HG03521 (cell line): Measurements from ENCODE around the gene HEG1.

Experiments used
- ATAC-seq: cut with Tn5 transposase; IDR thresholded peaks from one replicate; pipeline ENCODE4 v1.9.1; 2021; ENCODE audit warnings: mild to moderate bottlenecking, moderate library complexity; ENCODE audit not compliant: unreplicated experiment

HEG1 gene

GRCh38 chr3:125069968-125070745, 14.4 kb upstream of the HEG1 start:
- ATAC-seq = no peak

DNA sequence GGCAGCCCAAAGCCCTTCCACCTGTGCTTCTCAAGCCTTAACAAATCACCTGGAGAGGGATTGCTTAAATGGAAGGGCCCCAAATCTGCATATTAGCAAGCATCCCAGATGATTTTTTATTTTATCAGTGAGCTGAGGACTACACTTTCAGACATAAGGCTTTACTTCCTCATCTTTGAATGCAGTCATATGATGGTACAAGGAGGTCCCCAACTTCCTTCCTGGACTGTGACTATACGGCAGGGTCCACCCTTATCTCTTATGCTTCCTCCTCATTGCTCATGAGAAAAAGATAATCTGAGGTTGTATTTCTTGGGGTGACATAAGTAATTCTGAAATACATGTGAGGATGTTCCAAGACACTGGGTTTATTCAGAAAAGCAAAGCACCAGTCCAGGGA, 13.7 kb upstream of the HEG1 start:
- no peak for ATAC-seq

- no peak for ATAC-seq
Observed at GRCh38 chr3:125068265-125068664, 12.5 kb upstream of the HEG1 start.

- ATAC-seq = no peak
Observed at GRCh38 chr3:125067225-125067624, 11.4 kb upstream of the HEG1 start.

GRCh38 chr3:125062904-125063618, 7.3 kb upstream of the HEG1 start:
- ATAC-seq = no peak

- ATAC-seq = no peak
Observed at GRCh38 chr3:125061646-125062045, 5.8 kb upstream of the HEG1 start.

- ATAC-seq = no peak
Observed at GRCh38 chr3:125061170-125061569, 5.4 kb upstream of the HEG1 start.

DNA sequence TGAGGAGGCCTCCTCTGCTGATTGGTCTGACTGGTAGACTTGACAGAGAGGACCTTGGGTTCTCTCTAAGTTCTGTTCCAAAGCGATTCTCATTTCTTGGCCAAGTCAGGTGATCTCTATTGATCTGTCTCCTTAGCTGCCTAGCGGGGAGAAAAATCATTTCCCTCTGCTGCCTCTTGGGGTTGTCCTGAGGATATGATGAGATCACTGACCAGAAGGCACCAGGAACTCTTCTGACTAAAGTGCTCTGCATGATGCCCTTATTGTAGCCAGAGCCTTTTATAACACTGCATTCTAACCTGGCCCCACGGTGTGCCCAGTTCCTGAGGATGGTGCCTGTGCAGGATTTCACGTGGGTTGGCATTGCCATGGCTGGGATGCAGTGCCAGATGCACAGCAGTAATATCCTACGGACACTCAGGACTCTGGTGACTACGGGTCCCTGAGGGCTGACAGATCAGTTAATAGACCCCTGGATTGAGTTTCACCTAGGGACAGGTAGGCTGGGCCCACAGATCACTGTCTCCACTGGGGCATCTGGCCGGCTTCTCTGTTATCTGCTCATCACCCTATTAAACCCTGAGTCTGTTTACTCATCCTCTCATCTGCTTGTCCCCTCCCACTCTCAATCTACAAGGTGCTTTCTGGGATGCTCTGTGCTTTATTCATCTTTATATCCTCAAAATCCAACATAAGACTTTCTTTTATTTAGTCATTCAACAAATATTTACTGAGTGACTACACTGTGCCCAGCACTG, 3.9 kb upstream of the HEG1 start:
- ATAC-seq = no peak

GRCh38 chr3:125058959-125059358, 3.2 kb upstream of the HEG1 start:
- ATAC-seq = no peak

- ATAC-seq = no peak
Observed at GRCh38 chr3:125058529-125058928, 2.7 kb upstream of the HEG1 start.

DNA sequence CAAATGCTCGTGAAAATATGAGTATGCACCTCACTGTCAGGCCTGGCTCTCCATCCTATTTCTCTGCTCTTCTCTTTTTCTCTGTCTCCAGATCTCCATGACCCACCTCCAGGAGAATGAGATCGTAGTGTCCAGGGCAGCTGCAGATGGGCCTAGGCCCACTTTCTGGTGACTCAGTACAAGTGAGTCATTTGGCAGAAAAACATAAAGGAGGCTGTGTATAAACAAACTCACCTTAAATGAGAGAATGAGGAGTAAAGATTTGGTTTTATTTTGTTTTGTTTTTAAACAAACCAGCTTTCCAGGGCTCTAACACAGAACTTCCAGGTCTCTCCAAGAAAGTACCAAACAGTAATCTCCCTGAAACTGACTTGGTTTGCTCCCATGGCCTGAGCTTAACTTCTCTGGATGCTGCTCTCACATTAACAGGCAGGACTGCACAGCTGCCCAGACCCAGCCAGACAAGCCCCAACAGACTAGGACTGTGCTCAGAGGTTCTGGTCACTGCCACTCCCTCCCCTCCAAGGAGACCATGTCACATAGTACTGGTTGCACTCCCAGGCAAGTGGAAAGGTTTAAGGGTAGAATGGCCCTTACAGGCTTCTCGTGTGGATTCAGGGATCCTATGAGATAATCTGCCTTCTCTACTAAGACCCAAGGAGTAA, 1.5 kb upstream of the HEG1 start:
- ATAC-seq = no peak

DNA sequence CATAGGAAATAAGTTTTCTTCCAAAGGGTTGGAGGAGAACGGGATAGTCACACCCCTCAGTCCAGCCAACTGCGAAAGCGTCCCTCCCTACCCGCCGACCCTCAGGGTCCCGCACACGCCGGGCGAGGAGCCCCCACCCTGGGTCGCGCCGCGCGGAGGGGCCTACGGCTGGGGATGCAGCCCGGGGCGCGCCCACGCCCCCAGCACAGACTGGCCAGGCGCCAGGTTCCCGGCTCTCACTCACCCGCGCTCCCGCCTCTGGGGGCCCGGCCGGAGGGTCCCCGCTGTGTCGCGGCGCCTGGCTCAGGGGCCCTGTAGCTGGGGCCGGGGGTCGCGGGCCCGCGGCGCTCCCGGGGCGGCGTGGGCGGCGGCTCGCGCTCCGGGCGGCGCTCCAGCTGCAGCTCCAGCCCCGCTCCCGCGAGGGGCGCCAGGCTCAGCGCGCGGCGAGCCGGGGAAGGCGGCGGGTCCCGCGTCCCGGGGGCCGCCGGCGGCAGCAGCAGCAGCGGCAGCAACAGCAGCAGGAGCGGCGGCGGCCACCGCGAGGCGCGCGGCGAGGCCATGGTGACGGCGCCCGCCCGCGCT, 375 bp downstream of the HEG1 start:
- ATAC-seq = peak; percentile 24

- ATAC-seq = no peak
Observed at GRCh38 chr3:125054449-125055329, 1.1 kb downstream of the HEG1 start.

DNA sequence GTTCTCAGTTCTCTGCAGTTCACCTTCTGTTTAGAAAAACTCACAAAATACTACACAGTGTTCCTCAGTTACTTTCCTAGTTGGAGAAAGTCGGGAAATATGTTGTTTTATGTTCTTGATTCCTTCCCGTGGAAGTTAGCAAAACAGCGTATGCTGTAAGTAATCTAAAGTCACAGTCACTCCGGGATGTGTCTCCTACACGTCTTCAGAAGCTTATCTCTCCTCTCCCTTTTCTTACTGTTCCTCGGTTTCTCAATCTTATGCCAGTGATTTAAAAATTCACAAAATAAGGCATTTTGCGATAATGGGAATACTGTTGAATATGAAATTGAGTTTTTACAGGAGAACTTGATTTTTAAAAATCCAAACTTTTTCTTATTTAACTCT, 1.7 kb downstream of the HEG1 start:
- no peak for ATAC-seq

DNA sequence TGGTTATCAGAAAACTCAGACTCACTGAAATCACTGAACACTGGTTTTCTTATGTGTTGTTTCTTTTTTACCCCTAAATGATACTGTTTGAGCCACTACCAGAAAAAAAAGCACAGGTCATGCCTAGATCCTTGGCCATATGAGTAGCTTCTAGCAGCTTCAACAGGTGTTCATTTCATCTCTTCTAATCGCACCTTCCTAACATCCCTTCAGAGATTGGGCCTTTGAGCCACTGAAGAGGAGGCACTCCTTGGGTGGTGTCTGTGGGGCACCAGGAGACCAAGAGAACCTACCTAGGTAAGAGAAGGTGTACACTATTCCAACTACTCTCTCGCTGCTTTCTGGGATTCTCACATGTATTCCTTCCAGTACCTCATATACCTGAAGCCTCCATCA, 2.5 kb downstream of the HEG1 start:
- no peak for ATAC-seq

- ATAC-seq = no peak
Observed at GRCh38 chr3:125052624-125053303, 3.0 kb downstream of the HEG1 start.

DNA sequence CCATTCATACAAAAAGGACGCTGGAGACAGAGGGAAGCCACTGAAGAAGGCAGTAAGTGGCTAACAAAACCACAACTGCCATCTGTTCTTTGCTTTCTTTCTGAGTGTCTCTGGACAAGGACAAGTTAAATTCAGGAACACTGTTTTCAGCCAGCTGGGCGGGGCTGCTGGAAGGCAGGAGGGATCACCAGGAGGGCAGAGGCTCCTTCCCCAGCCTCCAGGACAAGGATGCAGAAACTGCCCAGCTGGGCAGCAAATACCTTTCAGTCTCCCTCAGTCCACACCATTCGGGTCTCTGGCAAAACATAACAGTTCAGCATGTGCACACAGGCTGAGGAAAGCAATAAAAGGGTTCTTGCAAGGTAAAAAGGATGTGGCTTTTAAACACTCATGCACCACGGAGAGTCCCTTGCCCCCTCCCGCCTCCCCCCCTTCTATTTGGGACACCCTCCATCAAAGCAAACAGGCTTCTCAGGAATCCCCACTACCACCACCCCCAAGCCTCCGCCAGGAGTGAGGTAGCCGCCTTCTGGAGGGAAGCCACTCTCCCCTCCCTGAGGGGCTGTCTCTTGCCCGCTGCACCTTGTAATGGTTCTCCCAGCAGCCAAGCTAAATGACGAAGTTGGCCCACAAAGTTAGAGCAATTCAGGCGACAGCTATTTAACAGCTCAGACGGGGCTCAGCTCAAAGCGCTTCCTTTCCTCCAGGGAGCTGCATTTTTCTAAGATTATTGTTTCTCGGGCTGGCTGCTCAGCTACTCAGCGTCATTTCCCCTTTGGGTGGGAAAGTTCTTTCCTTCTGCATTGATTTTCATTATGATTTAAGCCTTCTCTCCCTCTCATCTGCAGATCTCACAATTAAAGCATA, 3.8 kb downstream of the HEG1 start:
- no peak for ATAC-seq

DNA sequence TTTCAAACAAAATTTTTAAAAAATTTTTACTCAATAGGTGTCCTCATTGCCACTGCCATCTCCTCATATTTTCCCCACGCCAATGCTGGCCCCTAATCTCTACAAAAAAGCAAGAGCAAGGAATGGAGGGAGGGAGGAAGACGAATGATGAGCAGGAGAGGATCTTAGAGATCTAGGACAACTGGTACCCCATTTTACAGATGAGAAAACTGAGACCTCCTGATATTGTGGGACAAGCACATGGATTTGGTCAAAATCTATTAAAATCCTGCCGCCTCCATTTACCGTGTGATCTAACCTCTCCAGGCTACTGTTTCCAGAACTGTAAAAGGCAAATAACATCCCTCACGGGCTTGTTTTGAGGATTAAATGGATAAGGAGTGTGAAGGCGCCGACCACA, 4.6 kb downstream of the HEG1 start:
- no peak for ATAC-seq
